D721Med (cell line): Measurements from ENCODE around the gene ACIN1.

ENCODE experiments used
- DNase-seq: peaks from one replicate; pipeline ENCODE4 v3.0.0; 2011; ENCODE audit warnings: low spot score; ENCODE audit not compliant: insufficient read length
- FAIRE-seq: peaks from 2 replicates; lab custom pipeline; 2011; peaks lifted over from hg19 to GRCh38; lab: Jason Lieb, UNC
- TF ChIP-seq, protein P1 (sequence below): IDR thresholded peaks from 2 replicates; pipeline ENCODE4 v1.5.1; 2012; ENCODE audit warnings: mild to moderate bottlenecking, control low read depth; ENCODE audit not compliant: insufficient read depth; ENCODE audit errors: missing control alignments

ACIN1 gene

DNA sequence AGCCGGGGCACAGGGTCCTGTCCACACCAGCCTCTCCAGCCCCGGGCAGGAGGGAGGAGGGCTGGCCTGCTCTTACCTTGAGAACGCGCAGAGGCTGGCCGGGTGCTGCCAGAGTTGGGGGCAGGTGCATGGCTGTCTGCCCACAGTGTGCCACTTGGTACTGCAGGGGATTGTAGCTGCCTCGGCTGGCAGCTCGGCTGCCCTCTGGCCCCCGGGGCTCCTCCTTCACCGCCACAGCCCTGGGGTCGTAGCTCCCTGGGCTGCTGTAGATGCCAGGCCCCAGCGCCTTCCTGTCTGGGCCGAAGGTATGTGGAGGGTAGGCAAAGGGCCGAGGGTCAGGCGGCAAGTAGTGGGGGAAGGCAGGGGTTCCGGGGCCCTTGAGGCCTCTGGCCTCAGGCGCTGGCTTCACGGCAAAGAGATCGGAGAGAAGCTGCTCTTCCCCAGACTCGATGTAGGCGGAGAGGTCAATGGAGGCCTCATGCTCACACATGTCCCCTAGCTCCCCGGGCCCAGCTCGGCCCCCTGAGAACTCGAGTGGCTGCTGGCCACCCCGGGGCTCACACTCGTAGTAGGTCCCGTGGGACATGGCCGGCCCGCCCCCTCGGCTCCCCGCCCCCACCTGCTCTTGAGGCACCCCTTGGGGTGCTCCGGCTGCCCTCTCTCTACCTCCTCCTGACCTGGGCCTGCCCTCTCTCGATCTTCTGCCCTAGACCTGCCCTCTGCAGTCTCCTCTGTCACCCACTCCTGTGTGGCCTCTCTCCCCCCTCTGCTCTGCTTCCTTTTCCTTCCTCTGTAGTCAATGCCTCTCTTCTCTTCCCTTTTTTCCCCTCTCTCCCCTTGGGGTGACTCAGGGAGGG, 23.8 kb upstream of the ACIN1 start, which contains the start of gene CEBPE:
Gene CEBPE, minus strand, starts transcription at position 750 of the 857 bp plus-strand sequence. Its CDS starts 164 bp downstream, at position 586.
- no peak for FAIRE-seq

DNA sequence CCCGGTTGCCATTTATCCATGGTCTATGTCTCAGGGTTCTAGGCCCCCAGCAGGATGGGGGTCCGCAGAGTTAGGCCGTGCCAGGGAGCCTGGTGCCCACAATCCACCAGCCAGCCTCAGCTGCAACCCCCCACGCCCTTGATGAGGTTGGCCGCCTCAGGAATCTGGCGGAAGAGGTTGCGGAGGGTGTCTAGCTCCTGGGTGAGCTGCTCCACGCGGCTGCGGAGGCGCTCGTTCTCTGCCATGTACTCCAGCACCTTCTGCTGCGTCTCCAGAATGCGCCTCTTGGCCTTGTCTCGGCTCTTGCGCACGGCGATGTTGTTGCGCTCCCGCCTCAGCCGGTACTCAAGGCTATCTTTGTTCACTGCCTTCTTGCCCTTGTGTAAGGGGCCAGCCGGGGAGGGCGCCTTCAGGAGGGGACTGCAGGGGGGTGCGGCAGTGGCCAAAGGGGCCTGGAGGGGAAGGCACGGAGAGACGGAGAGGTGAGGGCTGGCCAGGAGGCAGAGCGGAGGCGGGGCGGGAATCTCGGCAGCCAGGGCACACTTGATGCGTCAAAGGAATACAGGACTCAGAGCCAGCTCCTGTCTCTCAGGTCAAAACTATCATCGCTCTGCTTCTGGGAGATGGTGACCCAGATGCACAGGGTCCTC, 22.6 kb upstream of the ACIN1 start:
- FAIRE-seq = no peak
- TF ChIP-seq, protein P1, sequence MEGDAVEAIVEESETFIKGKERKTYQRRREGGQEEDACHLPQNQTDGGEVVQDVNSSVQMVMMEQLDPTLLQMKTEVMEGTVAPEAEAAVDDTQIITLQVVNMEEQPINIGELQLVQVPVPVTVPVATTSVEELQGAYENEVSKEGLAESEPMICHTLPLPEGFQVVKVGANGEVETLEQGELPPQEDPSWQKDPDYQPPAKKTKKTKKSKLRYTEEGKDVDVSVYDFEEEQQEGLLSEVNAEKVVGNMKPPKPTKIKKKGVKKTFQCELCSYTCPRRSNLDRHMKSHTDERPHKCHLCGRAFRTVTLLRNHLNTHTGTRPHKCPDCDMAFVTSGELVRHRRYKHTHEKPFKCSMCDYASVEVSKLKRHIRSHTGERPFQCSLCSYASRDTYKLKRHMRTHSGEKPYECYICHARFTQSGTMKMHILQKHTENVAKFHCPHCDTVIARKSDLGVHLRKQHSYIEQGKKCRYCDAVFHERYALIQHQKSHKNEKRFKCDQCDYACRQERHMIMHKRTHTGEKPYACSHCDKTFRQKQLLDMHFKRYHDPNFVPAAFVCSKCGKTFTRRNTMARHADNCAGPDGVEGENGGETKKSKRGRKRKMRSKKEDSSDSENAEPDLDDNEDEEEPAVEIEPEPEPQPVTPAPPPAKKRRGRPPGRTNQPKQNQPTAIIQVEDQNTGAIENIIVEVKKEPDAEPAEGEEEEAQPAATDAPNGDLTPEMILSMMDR = no peak
- no peak for DNase-seq

More for the DNA sequence above, 23.8 kb upstream of the ACIN1 start, which contains the start of gene CEBPE:
- TF ChIP-seq, protein P1 = no peak
- no peak for DNase-seq

GRCh38 chr14:23115918-23116317, 21.0 kb upstream of the ACIN1 start:
- TF ChIP-seq, protein P1 = no peak
- DNase-seq (no peak), FAIRE-seq (no peak)

GRCh38 chr14:23115039-23115731, 20.2 kb upstream of the ACIN1 start:
- TF ChIP-seq, protein P1 = no peak
- FAIRE-seq (no peak), DNase-seq (no peak)

DNA sequence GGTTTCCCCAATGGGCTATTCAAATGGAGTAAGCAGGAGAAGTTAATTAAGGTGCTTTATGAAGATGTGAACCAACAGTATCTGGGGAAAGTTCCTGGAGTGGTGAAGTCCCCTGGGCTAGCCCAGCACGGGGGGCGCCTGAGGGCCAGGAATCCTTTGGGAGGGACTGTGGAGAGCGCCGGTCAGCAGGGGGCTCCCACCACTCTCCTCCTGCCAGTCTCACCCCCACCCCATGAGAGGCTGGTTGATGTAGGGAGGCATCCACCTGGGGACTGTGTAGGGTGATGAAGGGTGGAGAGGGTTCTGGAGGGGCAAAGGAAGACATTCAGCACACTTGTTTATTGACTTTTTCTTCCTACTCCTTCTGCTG, 19.7 kb upstream of the ACIN1 start:
- TF ChIP-seq, protein P1 = no peak
- no peak for FAIRE-seq
- no peak for DNase-seq

- TF ChIP-seq, protein P1 = no peak
- DNase-seq (no peak), FAIRE-seq (no peak)
Measured at GRCh38 chr14:23114120-23114458, 19.2 kb upstream of the ACIN1 start.
